Activated CD8-positive, alpha-beta memory T cell treated with anti-CD3 and anti-CD28 coated beads for 36 hours (primary cell): ENCODE results near the gene HEATR5A. TPM values are rescaled to one million over a fixed set of nuclear protein-coding genes. Genes with fewer than 3 reads are reported as not detected.
"Not testable (repeated sequence)": the region's sequence is repeated elsewhere in the genome, so short reads cannot be mapped to it uniquely, and the experiment has no call there.

Experiments
- CTCF ChIA-PET: fragments of 350-600 bp; sonication (Branson Sonifier 250); formaldehyde crosslinking; loops from one replicate; lab custom pipeline; 2021; ENCODE audit warnings: antibody characterized with exemption; lab: Charles Lee
- POLR2A ChIA-PET: fragments of 350-600 bp; sonication (Branson Sonifier 250); formaldehyde crosslinking; loops from one replicate; lab custom pipeline; 2021; ENCODE audit warnings: antibody characterized with exemption; lab: Charles Lee
- total RNA-seq, 2 experiments: library from RNA; stranded (reverse); gene quantifications; one replicate each; pipeline ENCODE4 v1.2.3, GENCODE V29; 2021

HEATR5A gene
- total RNA-seq, 2 experiments from 2014 or later = 17.1 to 18.2 TPM

DNA sequence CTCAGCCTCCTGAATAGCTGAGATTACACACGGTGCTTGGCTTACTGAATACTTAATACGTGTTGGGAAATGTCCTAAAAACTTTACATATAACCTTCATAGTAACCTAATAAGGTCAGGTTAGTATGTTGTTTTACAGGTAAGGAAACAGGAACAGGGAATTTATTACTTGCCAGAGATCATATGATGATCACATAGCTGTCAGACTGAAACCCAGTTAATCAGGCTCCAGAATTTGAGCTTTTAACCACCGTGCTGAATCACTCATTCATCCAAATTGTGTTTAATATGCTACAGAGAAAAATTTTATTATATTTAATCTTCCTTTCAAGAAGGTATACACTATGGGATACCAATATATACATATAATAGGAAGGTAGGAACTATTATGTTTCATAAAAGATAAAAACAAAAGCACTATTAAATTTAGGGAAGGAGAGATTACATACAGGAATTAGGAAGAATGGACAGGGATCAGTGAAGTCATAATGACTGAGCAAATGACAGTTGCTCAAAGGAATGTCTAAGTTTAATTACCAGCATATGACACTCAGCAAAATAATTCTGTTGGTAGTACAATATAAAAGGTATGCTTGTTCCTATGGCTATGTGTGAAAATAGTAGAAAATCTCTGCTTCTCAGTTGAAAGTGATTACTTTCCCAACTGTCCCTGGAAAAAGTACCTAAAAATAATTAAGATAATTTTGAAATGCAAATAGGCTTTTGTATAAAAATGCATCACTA, 59.3 kb downstream of the HEATR5A start:
- ChIA-PET POLR2A (no interaction called here), CTCF (no interaction called here)

DNA sequence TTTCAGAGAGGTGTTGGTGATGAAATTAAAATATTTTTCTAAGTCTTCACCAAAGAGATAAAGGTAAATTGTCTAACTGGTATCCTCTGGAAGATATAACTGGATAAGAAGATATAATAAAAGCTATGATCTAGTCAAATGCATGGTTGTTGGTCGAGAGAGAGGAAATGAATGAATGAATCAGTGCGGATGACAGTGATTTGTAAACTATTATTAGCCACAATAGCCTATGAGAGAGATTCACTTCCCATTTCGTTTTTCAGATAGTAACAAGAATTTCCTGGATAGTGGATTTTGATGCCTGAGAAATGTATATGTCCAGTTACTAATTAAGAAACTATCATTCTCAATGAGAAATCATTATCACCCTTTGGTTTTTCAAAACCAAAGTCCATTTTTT, 63.1 kb downstream of the HEATR5A start:
- ChIA-PET CTCF (no interaction called here), POLR2A (no interaction called here)

DNA sequence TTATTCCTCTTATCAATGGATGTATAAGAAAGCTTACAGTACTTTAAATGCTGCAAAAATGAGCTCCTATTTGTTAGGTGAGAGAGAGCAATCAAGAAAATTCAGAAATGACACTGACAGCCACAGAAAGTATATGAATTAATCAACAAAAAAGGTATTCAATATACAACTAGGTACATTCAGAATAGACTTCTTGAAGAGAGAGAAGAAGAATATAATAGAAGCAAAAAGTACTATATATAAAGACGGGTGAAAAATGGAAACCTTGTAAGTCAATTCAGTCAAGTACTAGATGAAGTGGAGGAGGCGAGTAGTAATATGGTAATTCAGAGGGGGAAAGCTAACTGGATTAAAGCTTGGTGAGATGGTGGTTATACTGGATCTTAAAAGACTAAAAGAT, 74.3 kb downstream of the HEATR5A start:
- ChIA-PET POLR2A (no interaction called here), CTCF (no interaction called here)

DNA sequence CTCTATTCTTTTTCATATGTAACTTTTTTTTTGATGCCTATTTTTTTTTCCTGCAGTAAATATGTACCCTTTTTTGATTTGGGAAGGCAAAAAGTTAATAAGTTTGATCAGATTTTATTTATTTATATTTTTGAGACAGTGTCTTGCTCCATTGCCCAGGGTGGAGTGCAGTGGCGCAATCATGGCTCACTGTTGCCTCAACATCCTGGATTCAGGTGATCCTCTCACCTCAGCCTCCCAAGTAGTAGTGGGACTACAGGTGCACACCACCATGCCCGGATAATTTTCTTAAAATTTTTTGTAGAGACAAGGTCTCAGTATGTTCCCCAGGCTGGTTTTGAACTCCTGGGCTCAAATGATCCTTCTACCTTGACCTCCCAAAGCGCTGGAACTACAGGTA, 79.1 kb downstream of the HEATR5A start:
- ChIA-PET POLR2A (no interaction called here), CTCF (no interaction called here)

DNA sequence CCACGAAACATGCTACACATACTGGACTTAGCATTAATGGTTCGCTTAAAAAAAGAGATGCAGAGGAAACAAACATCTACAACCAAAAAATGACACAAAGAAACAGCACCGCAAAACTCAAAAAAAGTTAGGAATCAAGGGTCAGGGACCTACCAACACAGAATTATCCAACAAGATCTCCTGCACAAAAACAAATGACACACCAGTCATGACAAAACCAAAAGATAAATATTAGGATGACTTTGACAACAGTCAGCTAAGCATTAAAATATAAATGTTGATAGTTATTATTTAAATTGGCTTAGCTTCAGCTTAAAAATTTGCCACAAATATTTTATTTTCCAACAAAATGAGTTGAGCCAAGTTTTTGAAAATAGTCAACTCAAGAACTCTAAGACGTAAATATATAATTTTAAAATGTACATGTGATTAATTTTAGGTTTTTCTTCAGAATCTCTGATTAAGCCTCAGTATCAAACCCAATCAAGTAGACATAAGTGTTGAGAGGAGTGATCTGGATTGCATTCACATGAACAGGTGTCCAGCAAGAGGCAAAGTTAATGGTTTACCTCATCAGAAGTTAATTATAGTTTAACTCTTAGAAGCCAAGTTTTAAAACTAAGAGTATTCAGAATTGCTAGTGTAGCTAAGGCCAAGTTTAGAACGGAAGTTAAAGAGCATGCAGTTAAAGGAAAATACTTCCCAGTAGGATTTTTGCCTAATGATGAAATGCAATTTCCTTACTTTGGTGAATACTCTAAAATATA, 79.9 kb downstream of the HEATR5A start:
- ChIA-PET POLR2A (no interaction called here), CTCF (no interaction called here)

DNA sequence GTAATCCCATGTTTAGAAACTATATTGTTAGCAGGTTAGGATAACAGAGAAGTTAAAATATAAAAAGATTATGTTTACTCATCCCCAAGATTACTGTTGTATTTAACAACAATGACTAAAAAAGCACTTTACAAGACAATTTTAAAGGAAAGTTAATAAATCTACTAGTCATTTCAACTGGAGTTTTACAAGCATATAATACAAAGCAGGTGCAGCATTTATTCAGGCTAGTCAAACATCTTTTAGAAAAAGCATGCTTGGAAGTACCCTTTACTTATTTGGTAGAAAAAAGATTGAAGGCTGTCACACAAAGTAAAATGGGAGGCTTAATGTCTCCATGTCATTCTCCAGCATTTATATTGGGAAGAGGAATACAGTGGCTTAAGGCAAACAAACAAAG, 80.6 kb downstream of the HEATR5A start:
- POLR2A ChIA-PET = no interaction called here
- CTCF ChIA-PET = no interaction called here

DNA sequence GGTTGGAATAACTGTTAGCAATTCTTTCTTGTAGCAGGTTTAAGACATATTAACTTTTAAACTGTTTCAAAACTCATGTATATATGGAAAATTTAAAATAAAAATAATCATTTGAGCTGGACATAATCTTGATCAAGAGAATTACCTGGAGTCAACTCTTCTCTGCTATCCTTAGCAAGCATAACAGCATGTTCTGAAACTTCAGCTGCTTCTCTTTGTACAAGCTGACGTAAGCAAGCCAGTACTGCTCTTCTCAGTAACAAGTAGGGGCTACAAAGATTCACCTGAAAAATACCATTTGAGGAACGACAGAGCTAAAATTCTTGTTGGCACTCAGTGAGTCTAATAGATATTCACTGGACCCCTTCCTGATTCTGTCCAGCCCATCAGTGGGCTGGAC, 83.0 kb downstream of the HEATR5A start:
- ChIA-PET POLR2A (no interaction called here), CTCF (no interaction called here)

DNA sequence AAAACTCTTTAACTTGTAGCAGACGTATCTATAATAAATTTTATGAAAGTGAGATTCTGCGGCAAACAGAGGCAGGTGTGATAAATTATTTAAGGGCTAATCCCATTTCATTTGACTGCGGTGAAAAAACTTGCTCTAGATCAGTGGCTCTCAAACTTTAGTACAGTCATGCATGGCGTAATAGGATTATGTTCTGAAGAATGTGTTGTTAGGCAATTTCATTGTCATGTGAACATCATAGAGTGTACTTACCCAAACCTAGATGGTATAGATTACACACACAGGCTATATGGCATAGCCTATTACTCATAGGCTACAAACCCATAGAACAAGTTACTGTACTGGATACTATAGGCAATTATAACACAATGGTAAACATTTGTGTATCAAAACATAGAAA, 83.7 kb downstream of the HEATR5A start:
- POLR2A ChIA-PET = no interaction called here
- CTCF ChIA-PET = no interaction called here

DNA sequence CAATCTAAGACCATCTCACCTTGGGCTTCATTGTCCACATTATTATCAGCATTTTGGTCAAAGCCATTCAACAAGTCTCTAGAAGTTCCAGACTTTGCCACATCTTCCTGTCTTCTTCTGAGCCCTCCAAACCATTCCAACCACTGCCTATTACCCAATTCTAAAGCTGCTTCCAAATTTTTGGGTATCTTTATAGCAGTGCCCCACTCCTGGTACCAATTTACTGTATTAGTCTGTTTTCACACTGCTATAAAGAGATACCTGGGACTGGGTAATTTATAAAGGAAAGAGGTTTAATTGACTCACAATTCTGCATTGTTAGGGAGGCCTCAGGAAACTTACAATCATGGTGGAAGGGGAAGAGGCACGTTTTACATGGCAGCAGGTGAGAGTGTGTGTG, 89.0 kb downstream of the HEATR5A start:
- CTCF ChIA-PET = interaction anchor here (0.7 kb wide), 1 partner anchor 150 kb away, joined by 4 read pairs; no protein-coding TSS in a partner anchor
- POLR2A ChIA-PET = not testable (repeated sequence)

DNA sequence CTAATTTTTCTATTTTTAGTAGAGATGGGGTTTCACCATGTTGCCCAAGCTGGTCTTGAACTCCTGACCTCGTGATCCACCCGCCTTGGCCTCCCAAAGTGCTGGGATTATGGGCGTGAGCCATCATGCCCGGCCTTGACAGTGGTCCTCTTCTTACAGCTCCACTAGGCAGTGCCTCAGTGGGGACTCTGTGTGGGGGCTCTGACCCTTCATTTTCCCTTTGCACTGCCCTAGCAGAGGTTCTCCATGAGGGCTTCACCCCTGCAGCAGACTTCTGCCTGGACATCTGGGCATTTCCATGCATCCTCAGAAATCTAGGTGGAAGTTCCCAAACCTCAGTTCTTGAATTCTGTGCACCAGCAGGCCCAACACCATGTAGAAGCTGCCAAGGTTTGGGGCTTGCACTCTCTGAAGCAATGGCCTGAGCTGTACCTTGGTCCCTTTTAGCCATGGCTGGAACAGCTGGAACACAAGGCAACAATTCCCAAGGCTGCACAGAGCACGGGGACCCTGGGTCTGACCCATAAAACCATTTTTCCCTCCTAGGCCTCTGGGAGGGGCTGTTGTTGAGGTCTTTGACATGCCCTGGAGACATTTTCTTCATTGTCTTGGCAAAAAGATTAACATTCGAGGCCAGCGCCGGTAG, 90.4 kb downstream of the HEATR5A start:
- CTCF ChIA-PET, POLR2A ChIA-PET: not testable (repeated sequence)

DNA sequence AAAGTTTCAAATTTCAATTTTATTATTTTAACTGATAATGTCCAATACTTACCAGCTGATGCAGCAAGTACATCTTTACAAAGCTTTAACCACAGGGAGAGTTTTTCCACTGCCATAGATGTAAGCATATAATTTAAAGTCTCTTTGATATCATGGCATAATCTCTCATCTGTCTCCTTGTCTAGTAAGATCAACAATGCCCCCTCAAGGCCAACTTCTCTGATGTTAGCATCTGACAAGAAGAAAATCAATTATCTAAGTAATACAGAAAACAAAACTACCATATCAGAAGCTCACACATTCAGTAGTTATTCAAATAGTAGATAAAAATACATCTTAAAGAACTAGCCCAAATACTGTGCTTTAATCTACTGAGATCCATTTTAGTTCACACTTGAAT, 94.2 kb downstream of the HEATR5A start:
- CTCF ChIA-PET = interaction anchor here (0.6 to 0.7 kb wide), 2 partner anchors 37 to 118 kb away, joined by 3 to 5 read pairs; no protein-coding TSS in a partner anchor
- POLR2A ChIA-PET = no interaction called here

DNA sequence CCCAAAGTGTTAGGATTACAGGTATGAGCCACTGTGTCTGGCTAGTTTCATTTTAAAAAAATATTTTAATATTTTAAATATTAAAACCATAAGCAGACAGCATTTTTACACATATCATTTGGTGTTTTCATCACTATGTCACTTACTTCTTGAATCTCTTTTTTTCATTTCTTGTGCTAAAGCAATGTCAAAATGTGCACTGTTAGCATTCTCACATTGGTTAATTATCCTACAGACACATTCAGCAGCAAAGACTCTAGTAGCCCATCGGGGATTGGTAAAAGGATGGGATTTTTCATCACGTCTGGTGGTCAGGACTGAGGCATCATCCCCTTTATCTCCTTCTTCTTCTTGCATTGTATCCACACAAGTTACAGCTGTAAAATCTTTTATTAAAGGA, 96.9 kb downstream of the HEATR5A start:
- ChIA-PET CTCF (no interaction called here), POLR2A (no interaction called here)

DNA sequence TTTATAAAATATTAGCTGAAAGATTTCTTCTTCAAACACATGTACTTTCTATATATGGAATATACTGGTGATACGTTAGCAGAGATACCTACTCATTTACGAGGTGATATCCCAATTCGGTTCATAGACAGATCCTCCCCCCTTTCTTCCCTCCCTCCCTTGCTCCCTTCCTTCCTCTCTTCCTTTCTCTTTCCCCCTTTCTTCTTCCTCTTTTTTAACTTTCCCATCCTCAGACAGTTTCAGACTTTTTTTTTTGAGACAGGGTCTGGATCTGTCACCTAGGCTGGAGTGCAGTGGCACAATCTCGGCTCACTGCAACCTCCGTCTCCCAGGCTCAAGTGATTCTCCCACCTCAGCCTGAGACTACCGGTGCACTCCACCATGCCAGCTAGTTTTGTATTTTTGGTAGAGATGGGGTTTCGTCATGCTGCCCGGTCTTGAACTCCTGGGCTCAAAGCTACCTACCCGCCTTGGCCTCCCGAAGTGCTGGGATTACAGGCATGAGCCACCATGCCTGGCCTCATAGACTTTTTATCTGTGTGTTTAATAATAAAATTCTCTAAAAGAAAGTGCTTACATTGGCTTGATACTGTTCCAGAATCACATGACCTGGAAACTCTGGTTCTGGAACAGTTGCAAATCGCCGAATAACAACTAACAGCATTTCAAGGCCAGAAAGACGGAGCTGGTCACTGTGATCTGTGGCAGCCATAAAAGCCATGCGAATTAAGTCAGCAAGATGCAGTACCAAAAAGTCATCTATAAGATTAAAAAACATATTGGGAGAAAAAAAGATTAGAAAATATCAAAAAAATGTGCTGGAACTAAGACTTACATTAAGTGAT, 99.2 kb downstream of the HEATR5A start:
- CTCF ChIA-PET = no interaction called here
- POLR2A ChIA-PET = no interaction called here

DNA sequence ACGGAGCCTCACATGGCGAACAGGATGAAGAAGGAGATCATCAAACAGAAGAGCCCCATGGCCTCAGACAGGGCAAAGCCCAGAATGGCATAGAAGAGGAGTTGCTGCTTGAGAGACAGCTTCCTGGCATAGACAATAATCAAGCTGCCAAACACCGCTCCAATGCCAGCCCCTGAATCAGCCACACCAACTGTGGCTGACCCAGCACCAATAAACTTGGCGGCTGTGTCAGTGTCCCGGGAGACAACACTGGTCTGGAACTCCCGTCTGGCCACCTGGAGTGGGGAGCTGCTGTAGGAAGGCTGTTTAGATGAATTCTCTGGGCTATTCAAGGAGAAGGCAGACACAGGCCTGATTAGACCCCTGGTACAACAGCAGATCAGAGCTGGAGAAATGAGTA, 100.1 kb downstream of the HEATR5A start:
- POLR2A ChIA-PET = no interaction called here
- CTCF ChIA-PET = no interaction called here

DNA sequence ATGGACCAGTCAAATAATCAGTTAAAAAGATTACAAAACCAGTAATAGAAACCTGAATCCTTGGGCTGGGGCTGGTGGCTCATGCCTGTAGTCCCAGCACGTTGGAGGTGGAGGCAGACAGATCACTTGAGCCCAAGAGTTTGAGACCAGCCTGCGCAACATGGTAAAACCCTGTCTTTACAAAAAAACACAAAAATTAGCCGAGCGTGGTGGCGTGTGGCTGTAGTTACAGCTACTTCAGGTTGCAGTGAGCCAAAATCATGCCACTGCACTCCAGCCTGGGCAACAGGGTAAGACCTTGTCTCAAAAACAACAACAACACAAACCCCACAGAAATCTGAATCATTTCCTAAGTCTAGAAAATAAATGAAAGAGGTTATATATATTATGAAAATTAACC, 100.6 kb downstream of the HEATR5A start:
- CTCF ChIA-PET = no interaction called here
- POLR2A ChIA-PET = no interaction called here

DNA sequence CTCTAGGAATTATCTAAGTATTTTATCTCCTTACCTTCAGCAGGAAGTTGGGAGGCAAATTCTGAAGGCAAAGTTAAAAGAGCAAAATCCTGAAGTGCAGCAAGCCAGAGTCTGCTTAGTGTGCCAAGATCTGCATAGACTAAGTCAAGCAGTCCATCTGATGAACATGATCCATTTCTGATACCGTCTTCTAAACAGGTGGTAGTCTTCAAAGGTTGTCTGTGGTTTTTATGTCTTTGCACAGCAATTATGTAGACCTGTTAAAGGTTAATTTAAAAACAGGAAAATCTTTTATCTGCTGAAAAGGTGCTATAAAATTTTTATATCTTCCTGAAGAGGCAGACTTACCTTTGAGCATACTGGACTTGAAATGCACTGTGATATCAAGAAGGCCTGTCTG, 107.4 kb downstream of the HEATR5A start:
- POLR2A ChIA-PET = no interaction called here
- CTCF ChIA-PET = no interaction called here

DNA sequence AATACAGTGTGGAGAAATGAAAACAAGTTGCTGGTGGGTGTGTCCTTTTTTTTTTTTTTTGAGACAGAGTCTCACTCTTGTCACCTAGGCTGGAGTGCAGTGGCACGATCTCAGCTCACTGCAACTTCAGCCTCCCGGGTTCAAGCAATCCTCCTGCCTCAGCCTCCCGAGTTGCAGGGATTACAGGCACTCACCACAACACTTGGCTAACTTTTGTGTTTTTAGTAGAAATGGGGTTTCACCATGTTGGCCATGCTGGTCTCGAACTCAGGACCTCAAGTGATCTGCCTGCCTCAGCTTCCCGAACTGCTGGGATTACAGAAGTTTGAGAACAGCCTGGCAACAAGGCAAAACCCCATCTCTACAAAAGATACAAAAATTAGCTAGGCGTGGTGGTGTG, 108.0 kb downstream of the HEATR5A start:
- CTCF ChIA-PET, POLR2A ChIA-PET: not testable (repeated sequence)

DNA sequence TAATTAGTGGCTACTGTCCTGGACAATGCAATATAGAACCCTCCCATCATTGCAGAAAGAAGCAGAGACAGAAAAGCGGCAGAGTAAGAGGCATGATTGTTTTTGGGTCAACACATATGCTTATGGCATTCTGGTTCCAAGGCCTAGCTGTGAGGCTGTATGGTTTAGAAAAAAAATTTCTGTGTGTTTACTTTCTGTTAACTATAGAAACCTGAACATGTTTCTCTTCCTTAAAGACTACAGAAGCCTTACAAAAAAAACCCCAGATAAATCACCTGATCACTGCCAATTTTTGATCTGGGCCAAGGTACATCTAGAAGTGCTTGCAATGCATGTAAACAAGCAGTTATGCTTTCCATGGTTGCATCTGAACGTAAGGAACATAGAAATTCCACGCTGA, 112.7 kb downstream of the HEATR5A start:
- ChIA-PET CTCF (no interaction called here), POLR2A (no interaction called here)

DNA sequence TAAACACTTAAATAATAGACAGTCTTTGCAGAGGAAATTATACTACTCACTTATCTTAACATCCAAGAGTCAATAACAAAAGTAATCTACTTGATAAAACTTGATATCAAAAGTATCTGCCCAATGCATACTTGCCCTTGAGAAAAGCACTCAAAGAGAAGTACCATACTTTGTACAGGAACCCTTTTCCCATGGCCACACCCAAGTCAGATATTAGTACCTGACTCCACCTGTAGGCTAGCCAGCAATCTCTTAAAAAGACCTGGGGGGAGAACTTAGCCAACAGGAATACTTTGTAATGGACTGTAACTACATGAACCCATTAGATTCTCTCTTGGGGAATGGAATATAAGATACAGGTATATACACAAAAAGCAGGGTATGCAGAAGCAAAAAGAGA, 113.2 kb downstream of the HEATR5A start:
- POLR2A ChIA-PET = no interaction called here

DNA sequence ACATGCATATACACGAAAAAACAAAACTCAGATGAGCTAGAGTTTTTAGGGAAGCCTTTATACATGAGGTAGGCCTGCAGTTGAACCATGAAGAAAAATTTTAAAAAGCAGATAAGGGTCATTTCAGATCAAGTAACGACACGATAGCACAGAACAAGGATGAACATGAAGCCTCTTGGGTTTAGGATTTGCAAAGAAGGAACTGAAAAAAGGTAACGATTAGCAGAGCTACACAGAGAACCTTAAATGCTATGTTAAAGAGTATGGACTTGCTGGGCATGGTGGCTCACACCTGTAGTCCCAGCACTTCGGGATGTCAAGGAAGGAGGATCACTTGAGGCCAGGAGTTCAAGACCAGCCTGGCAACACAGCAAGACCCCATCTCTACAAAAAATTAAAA, 116.7 kb downstream of the HEATR5A start:
- POLR2A ChIA-PET = no interaction called here

More for the DNA sequence above, 113.2 kb downstream of the HEATR5A start:
- CTCF ChIA-PET = no interaction called here

More for the DNA sequence above, 116.7 kb downstream of the HEATR5A start:
- CTCF ChIA-PET = no interaction called here
